Measurements from ENCODE around the gene BHLHA15. TPM values are rescaled to one million over a fixed set of nuclear protein-coding genes. Genes with fewer than 3 reads are reported as not detected.

The BHLHA15 gene
- total RNA-seq, 1 experiment from 2014 or later, result 5.2 TPM

DNA sequence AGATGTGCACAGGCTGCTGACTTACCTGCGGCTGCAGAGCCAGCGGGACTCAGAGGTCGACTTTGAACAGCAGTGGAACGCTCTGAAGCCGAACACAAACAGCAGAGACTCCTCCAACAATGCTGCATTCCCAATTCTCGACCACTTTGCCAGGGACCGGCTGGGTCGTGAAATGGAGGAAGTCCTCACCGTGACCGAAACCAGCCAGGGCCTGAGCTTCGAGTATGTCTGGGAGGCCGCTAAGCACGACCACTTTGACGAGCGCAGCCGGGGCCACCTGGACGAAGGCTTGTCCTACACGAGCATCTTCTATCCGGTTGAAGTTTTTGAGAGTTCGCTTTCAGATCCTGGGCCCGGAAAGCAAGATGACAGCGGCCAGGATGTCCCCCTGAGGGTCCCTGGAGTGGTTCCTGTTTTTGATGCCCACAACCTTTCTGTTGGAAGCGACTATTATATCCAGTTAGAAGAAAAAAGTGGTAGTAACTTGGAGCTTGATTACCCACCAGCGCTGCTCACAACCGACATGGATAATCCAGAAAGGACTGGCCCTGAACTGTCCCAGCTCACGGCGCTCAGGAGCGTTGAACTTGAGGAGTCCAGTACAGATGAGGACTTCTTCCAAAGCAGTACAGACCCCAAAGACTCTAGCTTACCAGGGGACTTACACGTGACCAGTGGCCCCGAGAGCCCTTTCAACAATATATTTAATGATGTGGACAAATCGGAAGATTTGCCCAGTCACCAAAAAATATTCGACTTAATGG is 19.4 kb upstream of the BHLHA15 start (continued):
- TF ChIP-seq, protein P1, sequence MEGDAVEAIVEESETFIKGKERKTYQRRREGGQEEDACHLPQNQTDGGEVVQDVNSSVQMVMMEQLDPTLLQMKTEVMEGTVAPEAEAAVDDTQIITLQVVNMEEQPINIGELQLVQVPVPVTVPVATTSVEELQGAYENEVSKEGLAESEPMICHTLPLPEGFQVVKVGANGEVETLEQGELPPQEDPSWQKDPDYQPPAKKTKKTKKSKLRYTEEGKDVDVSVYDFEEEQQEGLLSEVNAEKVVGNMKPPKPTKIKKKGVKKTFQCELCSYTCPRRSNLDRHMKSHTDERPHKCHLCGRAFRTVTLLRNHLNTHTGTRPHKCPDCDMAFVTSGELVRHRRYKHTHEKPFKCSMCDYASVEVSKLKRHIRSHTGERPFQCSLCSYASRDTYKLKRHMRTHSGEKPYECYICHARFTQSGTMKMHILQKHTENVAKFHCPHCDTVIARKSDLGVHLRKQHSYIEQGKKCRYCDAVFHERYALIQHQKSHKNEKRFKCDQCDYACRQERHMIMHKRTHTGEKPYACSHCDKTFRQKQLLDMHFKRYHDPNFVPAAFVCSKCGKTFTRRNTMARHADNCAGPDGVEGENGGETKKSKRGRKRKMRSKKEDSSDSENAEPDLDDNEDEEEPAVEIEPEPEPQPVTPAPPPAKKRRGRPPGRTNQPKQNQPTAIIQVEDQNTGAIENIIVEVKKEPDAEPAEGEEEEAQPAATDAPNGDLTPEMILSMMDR (IDR thresholded peaks at IDR 0.05 in 2 of 3, conservative IDR thresholded peaks at IDR 0.05 in 1 of 3; ENCODE audit: borderline replicate concordance in 1 of 3, insufficient read depth in 1 of 3, low read depth in 2 of 3, low read length in 2 of 3), result no peak
- TF ChIP-seq RAD21 (IDR thresholded peaks at IDR 0.05; ENCODE audit: low read depth) (no peak), CEBPB (IDR thresholded peaks at IDR 0.05; ENCODE audit: low read depth) (no peak), YY1 (IDR thresholded peaks at IDR 0.05; ENCODE audit: extremely low read depth, insufficient replicate concordance, low read depth, low read length) (no peak)

- Histone ChIP-seq H3K9ac (ENCODE audit: low read length) (no peak overlapping the region), H3K9me3 (ENCODE audit: control insufficient read depth in 1 of 2, insufficient read depth in 1 of 2, low read depth in 1 of 2, low read length in 2 of 2) (no peaks in the 10 kb centered on the region), H3K27ac (ENCODE audit: low read depth, low read length) (no peak overlapping the region), H2AFZ (ENCODE audit: low read depth, low read length, poor library complexity, severe bottlenecking) (no peak overlapping the region), H3K36me3 (ENCODE audit: control insufficient read depth in 1 of 2, insufficient read depth in 2 of 2, low read length in 2 of 2) (peaks cover 0 to 4% of the 10 kb centered on the region in 2 experiments; a peak in 1 of 4 replicates), H3K27me3 (ENCODE audit: insufficient read depth, low read length) (no peaks in the 10 kb centered on the region), H4K20me1 (ENCODE audit: insufficient read depth) (no peaks in the 10 kb centered on the region), H3K4me2 (ENCODE audit: low read length) (no peak overlapping the region), H3K9me2 (ENCODE audit: insufficient read depth) (no peaks in the 10 kb centered on the region), H3K79me2 (ENCODE audit: insufficient read depth, low read length) (no peaks in the 10 kb centered on the region), H3K4me3 (replicated peaks in 1 of 2; ENCODE audit: low read depth in 1 of 2, low read length in 2 of 2) (no peak overlapping the region), H3K4me1 (ENCODE audit: control insufficient read depth in 1 of 2, insufficient read depth in 2 of 2, low read length in 2 of 2) (no peaks in the 10 kb centered on the region)
- DNase-seq (ENCODE audit: low read depth, low spot score), result no peak
- ChIA-PET CTCF (no interaction called here), RAD21 (ENCODE audit: low non-redundant PET in 1 of 2, low total read pairs in 2 of 2, uncharacterized antibody in 2 of 2, unreplicated experiment in 2 of 2) (no interaction called here), POLR2A (no interaction called here)
- no TSS peak for BruUV-seq (replicated peaks)
- intact Hi-C loops (cut with micrococcal nuclease), result no loop called here
- no peak for ATAC-seq
- TF ChIP-seq, protein P2, sequence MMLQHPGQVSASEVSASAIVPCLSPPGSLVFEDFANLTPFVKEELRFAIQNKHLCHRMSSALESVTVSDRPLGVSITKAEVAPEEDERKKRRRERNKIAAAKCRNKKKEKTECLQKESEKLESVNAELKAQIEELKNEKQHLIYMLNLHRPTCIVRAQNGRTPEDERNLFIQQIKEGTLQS (IDR thresholded peaks at IDR 0.05), result no peak
- TF ChIP-seq, protein P3, sequence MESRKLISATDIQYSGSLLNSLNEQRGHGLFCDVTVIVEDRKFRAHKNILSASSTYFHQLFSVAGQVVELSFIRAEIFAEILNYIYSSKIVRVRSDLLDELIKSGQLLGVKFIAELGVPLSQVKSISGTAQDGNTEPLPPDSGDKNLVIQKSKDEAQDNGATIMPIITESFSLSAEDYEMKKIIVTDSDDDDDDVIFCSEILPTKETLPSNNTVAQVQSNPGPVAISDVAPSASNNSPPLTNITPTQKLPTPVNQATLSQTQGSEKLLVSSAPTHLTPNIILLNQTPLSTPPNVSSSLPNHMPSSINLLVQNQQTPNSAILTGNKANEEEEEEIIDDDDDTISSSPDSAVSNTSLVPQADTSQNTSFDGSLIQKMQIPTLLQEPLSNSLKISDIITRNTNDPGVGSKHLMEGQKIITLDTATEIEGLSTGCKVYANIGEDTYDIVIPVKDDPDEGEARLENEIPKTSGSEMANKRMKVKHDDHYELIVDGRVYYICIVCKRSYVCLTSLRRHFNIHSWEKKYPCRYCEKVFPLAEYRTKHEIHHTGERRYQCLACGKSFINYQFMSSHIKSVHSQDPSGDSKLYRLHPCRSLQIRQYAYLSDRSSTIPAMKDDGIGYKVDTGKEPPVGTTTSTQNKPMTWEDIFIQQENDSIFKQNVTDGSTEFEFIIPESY (IDR thresholded peaks at IDR 0.05; ENCODE audit: extremely low read depth, insufficient replicate concordance, low read length), result no peak
- TF ChIP-seq EGR1 (IDR thresholded peaks at IDR 0.05; ENCODE audit: low read depth) (no peak), ZFX (IDR thresholded peaks at IDR 0.05) (no peak), TCF7L2 (IDR thresholded peaks at IDR 0.05; ENCODE audit: borderline replicate concordance, extremely low read depth, insufficient read depth, insufficient read length) (no peak), ZNF274 (IDR thresholded peaks at IDR 0.05; ENCODE audit: low read depth, low read length) (no peak), SIN3A (IDR thresholded peaks at IDR 0.05; ENCODE audit: low read depth) (no peak), CEBPB (IDR thresholded peaks at IDR 0.05; ENCODE audit: low read depth) (no peak), SRF (IDR thresholded peaks at IDR 0.05; ENCODE audit: low read depth) (no peak), POLR2A (IDR thresholded peaks at IDR 0.05; ENCODE audit: borderline replicate concordance, extremely low read depth, insufficient read depth, insufficient read length) (no peak), POLR2AphosphoS5 (IDR thresholded peaks at IDR 0.05; ENCODE audit: low read depth, low read length) (no peak), EZH2phosphoT487 (IDR thresholded peaks at IDR 0.05; ENCODE audit: borderline replicate concordance) (no peak)
- TF ChIP-seq, protein P4, sequence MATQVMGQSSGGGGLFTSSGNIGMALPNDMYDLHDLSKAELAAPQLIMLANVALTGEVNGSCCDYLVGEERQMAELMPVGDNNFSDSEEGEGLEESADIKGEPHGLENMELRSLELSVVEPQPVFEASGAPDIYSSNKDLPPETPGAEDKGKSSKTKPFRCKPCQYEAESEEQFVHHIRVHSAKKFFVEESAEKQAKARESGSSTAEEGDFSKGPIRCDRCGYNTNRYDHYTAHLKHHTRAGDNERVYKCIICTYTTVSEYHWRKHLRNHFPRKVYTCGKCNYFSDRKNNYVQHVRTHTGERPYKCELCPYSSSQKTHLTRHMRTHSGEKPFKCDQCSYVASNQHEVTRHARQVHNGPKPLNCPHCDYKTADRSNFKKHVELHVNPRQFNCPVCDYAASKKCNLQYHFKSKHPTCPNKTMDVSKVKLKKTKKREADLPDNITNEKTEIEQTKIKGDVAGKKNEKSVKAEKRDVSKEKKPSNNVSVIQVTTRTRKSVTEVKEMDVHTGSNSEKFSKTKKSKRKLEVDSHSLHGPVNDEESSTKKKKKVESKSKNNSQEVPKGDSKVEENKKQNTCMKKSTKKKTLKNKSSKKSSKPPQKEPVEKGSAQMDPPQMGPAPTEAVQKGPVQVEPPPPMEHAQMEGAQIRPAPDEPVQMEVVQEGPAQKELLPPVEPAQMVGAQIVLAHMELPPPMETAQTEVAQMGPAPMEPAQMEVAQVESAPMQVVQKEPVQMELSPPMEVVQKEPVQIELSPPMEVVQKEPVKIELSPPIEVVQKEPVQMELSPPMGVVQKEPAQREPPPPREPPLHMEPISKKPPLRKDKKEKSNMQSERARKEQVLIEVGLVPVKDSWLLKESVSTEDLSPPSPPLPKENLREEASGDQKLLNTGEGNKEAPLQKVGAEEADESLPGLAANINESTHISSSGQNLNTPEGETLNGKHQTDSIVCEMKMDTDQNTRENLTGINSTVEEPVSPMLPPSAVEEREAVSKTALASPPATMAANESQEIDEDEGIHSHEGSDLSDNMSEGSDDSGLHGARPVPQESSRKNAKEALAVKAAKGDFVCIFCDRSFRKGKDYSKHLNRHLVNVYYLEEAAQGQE (IDR thresholded peaks at IDR 0.05; ENCODE audit: low read depth), result no peak
These were observed 18.3 kb upstream of the BHLHA15 start for GRCh38 chr7:98192781-98193457.
